ENCODE measurements around the gene CSTPP1.
"Not testable (repeated sequence)": the region's sequence is repeated elsewhere in the genome, so short reads cannot be mapped to it uniquely, and the experiment has no call there.

- TF ChIP-seq CTCF (IDR thresholded peaks at IDR 0.05); ZFX (IDR thresholded peaks at IDR 0.05; ENCODE audit: borderline replicate concordance): not testable (repeated sequence)
Measured at GRCh38 chr11:46989810-46990487, 53.4 kb downstream of the CSTPP1 start.

All from 22Rv1 (cell line).